ENCODE measurements around the gene ACOT7.

ACOT7 gene

GRCh38 chr1:6420454-6421042, 27.0 kb upstream of the ACOT7 start:
- H3K9ac ChIP-seq (ENCODE audit: low read depth, low read length) = no peak overlapping the region
- H3K4me1 ChIP-seq (ENCODE audit: control insufficient read depth, insufficient read depth, low read length) = peaks cover 33% of the 10 kb centered on the region
- peaks cover 86% of the 10 kb centered on the region for H3K27me3 ChIP-seq (ENCODE audit: control insufficient read depth, insufficient read depth, low read length)
- H3K4me3 ChIP-seq (ENCODE audit: low read length) = peak overlapping the region; percentile 39
- H3K9me3 ChIP-seq (replicated peaks; ENCODE audit: low read length) = no peaks in the 10 kb centered on the region
- no peaks in the 10 kb centered on the region for H3K36me3 ChIP-seq (ENCODE audit: insufficient read depth, low read length)
- peak overlapping the region; percentile 66 for H3K4me2 ChIP-seq (ENCODE audit: low read length)

GRCh38 chr1:6419804-6420453, 26.4 kb upstream of the ACOT7 start, which contains the start of gene HES2:
TSS of gene HES2 (minus strand) at chr1:6419919. CDS start at chr1:6419820, 99 bp downstream.
- Histone ChIP-seq H3K9me3 (replicated peaks; ENCODE audit: low read length) (no peaks in the 10 kb centered on the region), H3K4me1 (ENCODE audit: control insufficient read depth, insufficient read depth, low read length) (peaks cover 30% of the 10 kb centered on the region), H3K9ac (ENCODE audit: low read depth, low read length) (no peak within 1 kb of the TSS), H3K4me3 (ENCODE audit: low read length) (peak within 1 kb of the TSS; percentile 39), H3K36me3 (ENCODE audit: insufficient read depth, low read length) (no peaks in the 10 kb centered on the region), H3K4me2 (ENCODE audit: low read length) (peak within 1 kb of the TSS; percentile 66), H3K27me3 (ENCODE audit: control insufficient read depth, insufficient read depth, low read length) (peaks cover 86% of the 10 kb centered on the region)

GRCh38 chr1:6419397-6419803, 25.8 kb upstream of the ACOT7 start:
- peak overlapping the region; percentile 66 for H3K4me2 ChIP-seq (ENCODE audit: low read length)
- no peak overlapping the region for H3K4me3 ChIP-seq (ENCODE audit: low read length)
- H3K36me3 ChIP-seq (ENCODE audit: insufficient read depth, low read length) = no peaks in the 10 kb centered on the region
- no peak overlapping the region for H3K9ac ChIP-seq (ENCODE audit: low read depth, low read length)
- no peaks in the 10 kb centered on the region for H3K9me3 ChIP-seq (replicated peaks; ENCODE audit: low read length)
- H3K27me3 ChIP-seq (ENCODE audit: control insufficient read depth, insufficient read depth, low read length) = peaks cover 87% of the 10 kb centered on the region
- peaks cover 30% of the 10 kb centered on the region for H3K4me1 ChIP-seq (ENCODE audit: control insufficient read depth, insufficient read depth, low read length)

- no peak overlapping the region for H3K4me2 ChIP-seq (ENCODE audit: low read length)
- H3K4me1 ChIP-seq (ENCODE audit: control insufficient read depth, insufficient read depth, low read length) = peaks cover 29% of the 10 kb centered on the region
- peaks cover 82% of the 10 kb centered on the region for H3K27me3 ChIP-seq (ENCODE audit: control insufficient read depth, insufficient read depth, low read length)
- H3K9me3 ChIP-seq (replicated peaks; ENCODE audit: low read length) = no peaks in the 10 kb centered on the region
- H3K36me3 ChIP-seq (ENCODE audit: insufficient read depth, low read length) = no peaks in the 10 kb centered on the region
- no peak overlapping the region for H3K4me3 ChIP-seq (ENCODE audit: low read length)
- no peak overlapping the region for H3K9ac ChIP-seq (ENCODE audit: low read depth, low read length)
These were observed 25.3 kb upstream of the ACOT7 start for GRCh38 chr1:6418668-6419396.

- Histone ChIP-seq H3K27me3 (ENCODE audit: control insufficient read depth, insufficient read depth, low read length) (peaks cover 77% of the 10 kb centered on the region), H3K9me3 (replicated peaks; ENCODE audit: low read length) (no peaks in the 10 kb centered on the region), H3K36me3 (ENCODE audit: insufficient read depth, low read length) (no peaks in the 10 kb centered on the region), H3K4me2 (ENCODE audit: low read length) (no peak overlapping the region), H3K4me3 (ENCODE audit: low read length) (no peak overlapping the region), H3K9ac (ENCODE audit: low read depth, low read length) (no peak overlapping the region), H3K4me1 (ENCODE audit: control insufficient read depth, insufficient read depth, low read length) (peaks cover 22% of the 10 kb centered on the region)
These were observed 24.5 kb upstream of the ACOT7 start for GRCh38 chr1:6417961-6418667.

- H3K9me3 ChIP-seq (replicated peaks; ENCODE audit: low read length) = no peaks in the 10 kb centered on the region
- no peak overlapping the region for H3K9ac ChIP-seq (ENCODE audit: low read depth, low read length)
- H3K4me2 ChIP-seq (ENCODE audit: low read length) = no peak overlapping the region
- H3K4me1 ChIP-seq (ENCODE audit: control insufficient read depth, insufficient read depth, low read length) = peaks cover 15% of the 10 kb centered on the region
- no peaks in the 10 kb centered on the region for H3K36me3 ChIP-seq (ENCODE audit: insufficient read depth, low read length)
- peaks cover 83% of the 10 kb centered on the region for H3K27me3 ChIP-seq (ENCODE audit: control insufficient read depth, insufficient read depth, low read length)
- H3K4me3 ChIP-seq (ENCODE audit: low read length) = no peak overlapping the region
These were observed 23.3 kb upstream of the ACOT7 start for GRCh38 chr1:6416906-6417305.

- Histone ChIP-seq H3K27me3 (ENCODE audit: control insufficient read depth, insufficient read depth, low read length) (peaks cover 81% of the 10 kb centered on the region), H3K4me2 (ENCODE audit: low read length) (no peak overlapping the region), H3K9me3 (replicated peaks; ENCODE audit: low read length) (no peaks in the 10 kb centered on the region), H3K36me3 (ENCODE audit: insufficient read depth, low read length) (no peaks in the 10 kb centered on the region), H3K4me3 (ENCODE audit: low read length) (no peak overlapping the region), H3K4me1 (ENCODE audit: control insufficient read depth, insufficient read depth, low read length) (peaks cover 15% of the 10 kb centered on the region), H3K9ac (ENCODE audit: low read depth, low read length) (no peak overlapping the region)
These were observed 22.7 kb upstream of the ACOT7 start for GRCh38 chr1:6416295-6416656.

- no peak overlapping the region for H3K9ac ChIP-seq (ENCODE audit: low read depth, low read length)
- no peaks in the 10 kb centered on the region for H3K36me3 ChIP-seq (ENCODE audit: insufficient read depth, low read length)
- H3K9me3 ChIP-seq (replicated peaks; ENCODE audit: low read length) = no peaks in the 10 kb centered on the region
- H3K4me3 ChIP-seq (ENCODE audit: low read length) = peak overlapping the region; percentile 36
- H3K4me2 ChIP-seq (ENCODE audit: low read length) = peak overlapping the region; percentile 77
- peaks cover 8% of the 10 kb centered on the region for H3K4me1 ChIP-seq (ENCODE audit: control insufficient read depth, insufficient read depth, low read length)
- peaks cover 78% of the 10 kb centered on the region for H3K27me3 ChIP-seq (ENCODE audit: control insufficient read depth, insufficient read depth, low read length)
These were observed 21.5 kb upstream of the ACOT7 start for GRCh38 chr1:6414881-6415626.

- Histone ChIP-seq H3K27me3 (ENCODE audit: control insufficient read depth, insufficient read depth, low read length) (peaks cover 73% of the 10 kb centered on the region), H3K4me2 (ENCODE audit: low read length) (peak overlapping the region; percentile 77), H3K4me3 (ENCODE audit: low read length) (peak overlapping the region; percentile 36), H3K9me3 (replicated peaks; ENCODE audit: low read length) (no peaks in the 10 kb centered on the region), H3K36me3 (ENCODE audit: insufficient read depth, low read length) (no peaks in the 10 kb centered on the region), H3K9ac (ENCODE audit: low read depth, low read length) (no peak overlapping the region), H3K4me1 (ENCODE audit: control insufficient read depth, insufficient read depth, low read length) (peaks cover 6% of the 10 kb centered on the region)
These were observed 20.9 kb upstream of the ACOT7 start for GRCh38 chr1:6414443-6414844.

- Histone ChIP-seq H3K9me3 (replicated peaks; ENCODE audit: low read length) (no peaks in the 10 kb centered on the region), H3K4me1 (ENCODE audit: control insufficient read depth, insufficient read depth, low read length) (peaks cover 6% of the 10 kb centered on the region), H3K27me3 (ENCODE audit: control insufficient read depth, insufficient read depth, low read length) (peaks cover 58% of the 10 kb centered on the region), H3K36me3 (ENCODE audit: insufficient read depth, low read length) (no peaks in the 10 kb centered on the region), H3K4me2 (ENCODE audit: low read length) (no peak overlapping the region), H3K4me3 (ENCODE audit: low read length) (no peak overlapping the region), H3K9ac (ENCODE audit: low read depth, low read length) (no peak overlapping the region)
These were observed 19.3 kb upstream of the ACOT7 start for GRCh38 chr1:6412896-6413295.

Data from skeletal muscle satellite cell (primary cell).